GM18870 (cell line): ENCODE measurements around the gene ZBTB4.
A peak's percentile ranks its signal among the peaks of the same experiment; 100 is the strongest.

Experiments
- ATAC-seq: cut with Tn5 transposase; IDR thresholded peaks from one replicate; pipeline ENCODE4 v1.9.1; 2021; ENCODE audit warnings: moderate library complexity; ENCODE audit not compliant: unreplicated experiment

Gene ZBTB4

DNA sequence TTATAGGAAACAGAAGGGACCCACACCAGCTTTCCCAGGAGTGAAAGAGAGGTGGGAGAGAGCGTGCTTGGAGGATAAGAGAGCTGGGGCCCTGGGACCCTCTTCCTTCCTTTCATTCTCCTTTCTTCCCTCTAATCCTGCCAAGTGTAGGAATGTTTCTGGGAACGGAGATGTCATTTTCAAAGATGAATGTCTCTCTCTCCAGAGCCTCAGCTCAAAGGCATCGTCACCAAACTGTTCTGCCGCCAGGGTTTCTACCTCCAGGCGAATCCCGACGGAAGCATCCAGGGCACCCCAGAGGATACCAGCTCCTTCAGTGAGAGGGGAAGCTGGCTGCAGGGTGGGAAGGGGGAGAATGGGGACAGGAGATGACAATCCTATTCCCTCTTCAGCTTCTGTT lies 38.2 kb downstream of the ZBTB4 start:
- ATAC-seq = no peak

DNA sequence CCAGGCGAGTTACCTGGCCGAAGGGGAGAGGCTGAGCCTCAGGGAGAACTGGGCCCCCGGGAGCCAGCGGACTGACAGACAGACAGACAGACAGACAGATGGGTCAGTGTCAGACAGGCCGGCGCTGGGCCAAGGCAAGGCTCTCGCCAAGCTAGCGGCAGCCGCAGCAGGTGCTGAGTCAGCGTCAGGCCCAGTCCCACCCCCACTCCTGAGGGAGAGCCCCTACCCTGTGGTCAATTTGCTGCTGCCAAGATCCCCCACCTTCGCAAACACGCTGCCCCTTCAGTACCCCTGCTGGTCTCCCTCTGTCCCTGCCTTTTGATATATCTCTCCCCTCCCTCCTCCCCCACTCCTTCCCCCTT lies 38.6 kb downstream of the ZBTB4 start:
- ATAC-seq = no peak

DNA sequence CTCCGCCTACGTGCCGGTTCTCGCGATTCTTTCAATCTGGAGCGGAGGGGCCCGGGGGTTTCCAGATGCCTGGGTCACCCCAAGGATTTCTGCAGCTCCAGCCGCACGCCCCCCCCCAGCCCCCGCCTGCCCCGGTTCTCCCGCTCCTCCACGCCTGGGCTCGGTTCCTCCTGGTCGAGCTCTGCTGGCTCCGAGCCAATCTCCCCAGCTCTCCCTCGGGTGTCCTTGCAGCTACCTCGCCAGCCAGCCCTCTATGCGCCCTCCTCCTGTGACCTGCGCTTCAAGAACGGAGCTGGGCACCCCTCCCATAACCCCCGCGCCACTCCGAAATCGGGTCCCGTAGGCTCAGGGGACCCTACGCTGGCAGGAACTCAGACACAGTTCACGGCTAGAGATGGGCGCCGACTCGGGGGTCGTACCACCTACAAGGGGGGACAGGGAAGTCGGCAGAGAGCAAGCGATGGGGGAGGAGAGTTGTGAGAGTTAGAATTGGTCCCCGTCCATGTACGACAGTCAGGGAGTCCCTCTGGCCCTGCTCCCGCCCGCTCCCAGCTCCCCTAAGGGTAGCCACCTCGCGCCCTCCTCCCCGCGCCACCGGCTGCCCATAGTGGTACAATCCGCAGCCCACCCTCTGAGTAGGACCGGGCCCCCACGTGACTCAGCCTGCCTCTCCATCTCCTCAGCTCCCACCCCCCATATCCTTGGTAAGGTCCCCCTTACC lies 39.2 kb downstream of the ZBTB4 start:
- ATAC-seq = no peak

DNA sequence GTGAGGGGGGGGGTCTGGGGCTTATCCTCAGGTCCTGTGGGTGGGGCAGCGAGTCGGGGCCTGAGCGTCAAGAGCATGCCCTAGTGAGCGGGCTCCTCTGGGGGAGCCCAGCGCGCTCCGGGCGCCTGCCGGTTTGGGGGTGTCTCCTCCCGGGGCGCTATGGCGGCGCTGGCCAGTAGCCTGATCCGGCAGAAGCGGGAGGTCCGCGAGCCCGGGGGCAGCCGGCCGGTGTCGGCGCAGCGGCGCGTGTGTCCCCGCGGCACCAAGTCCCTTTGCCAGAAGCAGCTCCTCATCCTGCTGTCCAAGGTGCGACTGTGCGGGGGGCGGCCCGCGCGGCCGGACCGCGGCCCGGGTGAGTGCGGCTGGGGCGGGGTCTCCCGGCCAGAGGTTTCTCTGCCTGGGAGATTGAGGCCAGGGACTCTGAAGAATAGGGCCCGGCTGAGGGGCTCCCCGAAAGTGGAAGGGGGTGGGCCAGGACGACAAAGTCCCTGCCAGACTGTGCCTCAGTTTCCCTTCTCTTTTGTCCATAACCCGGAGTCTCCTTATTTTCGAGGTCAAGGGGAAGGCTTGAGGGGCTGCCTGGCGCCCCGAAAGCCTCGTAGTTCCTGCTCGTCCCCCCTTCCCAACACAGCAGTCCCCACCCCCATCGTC lies 39.8 kb downstream of the ZBTB4 start, which contains the start of gene FGF11:
FGF11 (plus strand) TSS at position 51 of the 651 bp plus-strand sequence; CDS start at position 160, 109 bp downstream.
- ATAC-seq = no peak

DNA sequence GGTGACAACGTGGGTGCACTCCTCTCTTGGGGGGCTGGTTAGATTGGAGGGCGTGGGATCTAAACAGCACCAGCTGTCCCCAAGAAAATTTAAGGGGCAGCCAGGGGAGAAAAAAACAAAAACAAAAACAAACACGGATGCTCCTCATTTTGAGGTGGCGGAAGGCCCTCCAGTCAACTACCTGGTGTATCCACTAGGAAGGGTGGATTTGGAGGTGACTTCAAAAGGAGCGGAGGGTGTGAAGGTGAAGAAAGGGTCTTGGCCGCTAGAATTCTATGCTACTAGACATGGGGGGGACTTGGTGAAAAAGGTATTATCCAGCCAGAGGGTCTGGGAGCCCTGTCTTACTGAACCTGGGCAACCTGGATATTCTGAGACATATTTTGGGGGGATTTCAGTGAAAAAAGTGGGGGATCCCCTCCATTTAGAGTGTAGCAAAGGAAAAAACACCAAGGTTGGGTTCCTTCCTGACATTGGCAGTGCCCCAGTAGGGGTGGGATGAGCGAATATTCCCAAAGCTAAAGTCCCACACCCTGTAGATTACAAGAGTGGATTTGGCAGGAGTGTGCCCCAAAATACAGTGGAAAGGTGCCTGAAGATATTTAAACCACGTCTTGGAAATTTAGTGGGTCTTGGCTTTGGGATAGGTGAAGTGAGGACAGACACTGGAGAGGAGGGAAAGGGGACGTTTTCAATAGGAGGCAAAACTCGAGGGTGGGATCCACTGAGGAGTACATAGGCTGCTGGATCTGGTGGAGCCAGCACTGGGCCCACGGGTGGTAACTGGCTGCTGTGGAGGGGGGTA lies 40.6 kb downstream of the ZBTB4 start:
- no peak for ATAC-seq

DNA sequence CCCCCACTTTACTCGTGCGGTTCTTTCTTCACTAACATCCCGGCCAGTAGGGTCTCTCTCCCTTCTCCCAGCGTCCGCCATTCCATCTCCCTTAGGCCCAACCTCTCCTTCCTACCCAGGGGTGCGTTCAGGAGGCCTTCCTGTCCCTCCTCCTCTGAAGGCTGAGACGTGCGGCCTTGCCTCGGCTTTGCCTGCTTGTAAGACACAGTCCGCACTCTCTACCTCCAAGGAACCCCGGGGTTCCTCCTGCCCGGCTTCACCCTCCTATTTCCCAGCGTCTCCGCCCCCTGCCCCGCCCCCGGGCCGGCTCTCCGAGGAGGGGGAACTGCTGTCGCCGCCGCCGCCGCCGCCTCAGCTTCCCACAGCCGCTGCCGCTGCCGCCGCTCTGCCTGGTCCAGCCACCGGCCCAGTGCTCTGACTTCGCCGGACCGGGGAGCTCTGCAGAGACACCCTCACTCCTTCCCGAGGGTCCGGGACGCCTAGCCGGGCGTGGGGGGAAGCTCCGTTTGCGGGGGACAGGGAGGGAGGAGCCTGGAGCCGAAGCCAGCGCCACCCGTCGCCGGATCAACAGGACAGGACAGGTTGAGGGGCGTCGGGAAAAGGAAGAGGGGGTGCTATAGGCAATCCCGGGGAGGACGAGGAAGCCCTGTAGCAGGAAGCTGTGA lies 41.3 kb downstream of the ZBTB4 start:
- no peak for ATAC-seq

DNA sequence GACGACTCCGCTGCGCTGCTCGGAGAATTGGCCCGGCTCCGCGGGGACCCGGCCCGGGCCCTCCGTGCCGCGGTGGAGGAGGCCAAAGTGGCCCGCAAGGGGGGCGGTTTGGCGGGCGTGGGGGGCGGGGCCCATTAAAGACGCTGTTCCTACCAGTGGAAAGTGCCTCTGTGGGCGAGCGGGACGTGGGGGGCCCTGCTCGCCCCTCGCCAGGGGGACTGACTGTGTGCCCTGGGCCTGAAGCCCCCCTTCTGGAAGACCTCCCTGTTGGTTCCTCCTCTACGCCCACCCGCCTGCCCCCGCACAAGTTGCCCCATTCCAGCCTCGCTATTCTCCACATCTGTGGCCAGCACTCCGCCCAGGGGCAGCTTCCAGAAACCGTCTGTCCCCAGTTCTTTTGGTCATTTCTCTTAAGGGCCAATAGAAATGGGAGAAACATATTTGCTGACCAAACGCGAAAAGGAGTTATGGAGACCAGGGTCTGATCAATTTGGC lies 42.0 kb downstream of the ZBTB4 start:
- ATAC-seq = no peak

DNA sequence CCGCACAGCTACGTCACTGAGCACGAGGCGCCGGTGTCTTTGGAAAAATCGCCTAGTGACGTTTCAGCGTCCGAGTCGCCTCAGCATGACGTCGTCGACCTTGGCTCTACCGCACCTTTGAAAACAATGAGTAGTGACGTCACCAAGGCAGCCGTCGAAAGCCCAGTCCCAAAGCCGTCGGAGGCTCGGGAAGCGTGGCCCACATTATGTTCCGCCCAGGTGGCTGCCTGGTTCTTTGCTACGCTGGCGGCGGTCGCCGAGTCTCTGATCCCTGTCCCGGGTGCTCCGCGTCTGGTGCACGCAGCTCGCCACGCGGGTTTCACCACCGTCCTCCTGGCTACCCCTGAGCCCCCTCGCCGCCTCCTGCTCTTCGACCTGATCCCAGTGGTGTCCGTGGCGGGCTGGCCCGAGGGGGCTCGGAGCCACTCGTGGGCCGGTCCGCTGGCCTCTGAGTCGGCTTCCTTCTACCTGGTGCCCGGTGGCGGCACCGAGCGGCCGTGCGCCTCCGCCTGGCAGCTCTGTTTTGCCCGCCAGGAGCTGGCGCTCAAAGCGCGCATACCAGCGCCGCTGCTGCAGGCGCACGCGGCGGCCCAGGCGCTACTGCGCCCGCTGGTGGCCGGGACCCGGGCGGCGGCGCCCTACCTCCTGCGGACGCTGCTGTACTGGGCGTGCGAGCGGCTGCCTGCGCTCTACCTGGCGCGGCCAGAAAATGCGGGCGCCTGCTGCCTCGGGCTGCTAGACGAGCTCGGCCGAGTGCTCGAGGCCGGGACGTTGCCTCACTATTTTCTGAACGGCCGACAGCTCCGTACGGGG lies 42.7 kb downstream of the ZBTB4 start:
- no peak for ATAC-seq

DNA sequence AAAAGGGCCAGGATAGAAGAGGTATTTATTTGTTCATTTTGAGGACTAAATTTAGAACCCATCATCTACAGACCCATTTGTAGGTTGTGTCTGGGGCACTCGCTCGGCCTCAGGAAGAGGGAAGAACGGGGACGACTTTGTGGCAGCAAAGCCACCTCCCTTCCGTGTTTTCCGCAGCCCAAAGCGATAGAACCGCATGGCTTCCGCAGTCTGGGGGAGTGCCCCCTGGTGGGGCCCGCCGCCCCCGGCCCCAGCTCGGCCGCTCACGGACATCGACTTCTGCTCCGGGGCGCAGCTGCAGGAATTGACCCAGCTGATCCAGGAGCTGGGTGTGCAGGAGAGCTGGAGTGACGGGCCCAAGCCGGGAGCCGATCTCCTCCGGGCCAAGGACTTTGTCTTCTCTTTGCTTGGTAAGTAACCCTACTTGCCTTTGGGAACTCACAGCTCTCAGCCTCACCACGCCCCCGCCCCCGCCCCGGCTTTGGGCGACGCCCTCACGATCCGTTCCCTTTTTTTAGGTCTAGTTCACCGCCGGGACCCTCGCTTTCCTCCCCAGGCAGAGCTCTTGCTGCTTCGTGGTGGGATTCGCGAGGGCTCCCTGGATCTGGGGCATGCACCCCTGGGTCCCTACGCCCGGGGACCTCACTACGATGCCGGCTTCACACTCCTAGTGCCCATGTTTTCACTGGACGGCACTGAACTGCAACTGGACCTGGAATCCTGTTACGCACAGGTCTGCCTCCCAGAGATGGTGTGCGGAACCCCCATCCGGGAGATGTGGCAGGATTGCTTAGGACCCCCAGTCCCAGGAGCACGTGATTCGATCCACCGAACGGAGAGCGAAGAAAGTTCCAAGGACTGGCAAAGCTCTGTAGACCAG lies 43.5 kb downstream of the ZBTB4 start:
- peak; percentile 11 for ATAC-seq

DNA sequence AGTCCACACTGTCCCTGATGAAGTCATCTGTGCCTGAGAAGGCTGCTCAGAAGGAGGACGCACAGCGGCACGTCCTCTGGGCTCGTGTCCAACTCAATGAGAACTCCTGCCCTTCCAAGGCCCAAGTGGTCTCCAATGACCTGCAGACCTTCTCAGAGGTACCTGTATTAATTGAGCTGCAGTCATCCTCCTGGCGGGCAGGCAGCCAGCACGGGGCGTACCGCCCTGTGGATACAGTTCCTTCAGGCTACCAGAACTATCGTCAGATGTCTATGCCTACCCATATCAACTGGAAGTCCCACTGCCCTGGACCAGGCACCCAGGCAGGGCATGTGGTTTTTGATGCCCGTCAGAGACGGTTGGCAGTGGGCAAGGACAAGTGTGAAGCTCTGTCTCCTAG lies 47.1 kb downstream of the ZBTB4 start:
- no peak for ATAC-seq

DNA sequence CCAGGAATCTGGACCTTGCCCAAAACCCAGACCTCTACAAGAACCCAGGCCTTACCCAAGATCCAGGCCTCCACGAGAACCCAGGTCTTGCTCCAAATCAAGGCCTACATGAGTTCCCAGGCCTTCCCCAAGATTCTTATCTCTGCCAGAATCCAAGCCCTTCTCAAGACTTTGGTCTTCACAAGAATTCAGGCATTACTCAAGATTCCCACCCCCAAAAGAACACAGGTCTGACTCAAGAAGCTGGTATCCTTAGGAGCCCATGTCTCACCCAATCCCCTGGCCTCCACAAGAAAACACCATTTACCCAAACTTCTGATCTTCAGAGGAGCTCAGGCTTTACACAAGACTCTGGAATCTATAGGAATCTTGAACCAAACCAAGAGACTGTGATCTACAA lies 48.2 kb downstream of the ZBTB4 start:
- no peak for ATAC-seq

DNA sequence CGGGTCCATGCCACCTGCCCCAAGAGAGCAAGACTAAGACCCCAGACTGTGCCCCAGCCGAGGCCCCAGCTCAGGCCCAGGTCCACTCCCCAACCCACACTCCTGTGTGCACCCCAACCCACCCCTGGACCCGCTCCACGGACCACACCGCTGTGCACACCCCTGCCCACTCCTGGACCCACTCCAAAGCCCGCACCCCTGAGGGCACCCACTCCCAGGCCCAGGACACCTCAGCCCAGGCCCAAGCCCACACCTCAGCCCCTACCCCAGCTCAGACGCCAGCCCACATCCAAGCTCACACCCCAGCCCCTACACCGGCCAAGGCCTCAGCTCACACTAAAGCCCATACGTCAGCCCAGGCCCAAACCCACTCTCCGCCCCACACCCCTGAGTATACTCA lies 49.7 kb downstream of the ZBTB4 start:
- ATAC-seq = no peak

DNA sequence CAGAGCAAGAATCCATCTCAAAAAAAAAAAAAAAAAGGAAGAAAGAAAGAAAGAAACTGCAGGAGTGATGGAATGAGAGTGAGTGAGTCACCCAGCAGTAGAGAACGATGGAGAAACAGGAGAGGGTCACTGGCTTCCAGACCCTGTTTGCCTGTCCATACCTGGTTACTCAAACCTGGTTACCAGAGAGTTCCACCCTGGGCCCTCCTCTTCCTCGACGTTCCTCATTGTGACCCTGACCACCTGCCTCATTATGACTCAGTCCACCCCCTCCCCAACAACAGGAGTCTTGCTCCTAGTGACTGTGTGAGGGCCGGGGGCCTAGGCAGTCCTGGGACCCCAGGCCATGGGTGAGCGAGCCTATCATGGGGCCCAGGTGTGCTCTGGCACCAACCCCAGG lies 50.9 kb downstream of the ZBTB4 start, which contains the start of gene SPEM3:
SPEM3 (plus strand) TSS at position 301 of the 400 bp plus-strand sequence; CDS start at position 347, 46 bp downstream.
- no peak for ATAC-seq

DNA sequence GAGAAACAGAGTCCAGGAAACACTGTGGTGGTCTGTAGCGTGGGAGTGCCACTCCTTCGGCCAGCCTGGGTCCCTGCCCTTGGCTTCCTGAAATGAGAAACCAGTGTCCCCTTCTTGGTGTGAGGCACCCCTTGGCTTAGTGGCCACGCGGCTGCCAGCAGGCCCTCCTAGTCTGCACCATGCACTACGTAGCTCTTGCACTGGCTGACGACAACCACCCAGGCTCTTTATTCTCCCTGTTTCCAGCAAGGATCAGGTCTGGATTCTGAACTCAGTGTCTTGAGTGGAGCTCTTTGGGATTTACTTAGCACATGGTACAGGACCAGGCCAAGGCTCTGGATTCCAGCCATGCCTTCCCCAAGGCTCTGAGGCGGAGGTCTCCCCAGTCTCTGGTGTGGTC lies 51.9 kb downstream of the ZBTB4 start:
- no peak for ATAC-seq

DNA sequence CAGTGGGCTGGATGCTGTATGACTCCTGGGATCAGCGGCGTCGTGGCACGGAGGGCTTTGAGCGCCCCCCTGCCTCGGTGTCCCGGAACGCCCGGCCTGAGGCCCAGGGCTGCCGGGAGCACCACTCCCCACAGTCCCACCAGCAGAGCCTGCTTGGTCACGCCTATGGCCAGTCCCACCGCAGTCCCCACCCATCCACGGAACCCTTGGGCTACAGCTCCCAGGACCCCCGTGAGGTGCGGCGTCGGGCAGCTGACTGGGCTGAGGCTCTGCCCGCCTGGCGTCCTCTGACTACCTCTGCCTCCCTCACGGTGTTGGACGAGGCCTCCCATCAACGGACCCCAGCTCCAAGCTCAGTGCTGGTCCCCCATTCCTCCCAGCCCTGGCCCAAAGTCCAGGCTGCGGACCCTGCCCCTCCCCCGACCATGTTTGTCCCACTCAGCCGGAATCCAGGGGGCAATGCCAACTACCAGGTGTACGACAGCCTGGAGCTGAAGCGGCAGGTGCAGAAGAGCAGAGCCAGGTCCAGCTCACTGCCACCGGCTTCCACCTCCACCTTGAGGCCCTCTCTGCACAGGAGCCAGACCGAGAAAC lies 52.4 kb downstream of the ZBTB4 start:
- ATAC-seq = no peak

DNA sequence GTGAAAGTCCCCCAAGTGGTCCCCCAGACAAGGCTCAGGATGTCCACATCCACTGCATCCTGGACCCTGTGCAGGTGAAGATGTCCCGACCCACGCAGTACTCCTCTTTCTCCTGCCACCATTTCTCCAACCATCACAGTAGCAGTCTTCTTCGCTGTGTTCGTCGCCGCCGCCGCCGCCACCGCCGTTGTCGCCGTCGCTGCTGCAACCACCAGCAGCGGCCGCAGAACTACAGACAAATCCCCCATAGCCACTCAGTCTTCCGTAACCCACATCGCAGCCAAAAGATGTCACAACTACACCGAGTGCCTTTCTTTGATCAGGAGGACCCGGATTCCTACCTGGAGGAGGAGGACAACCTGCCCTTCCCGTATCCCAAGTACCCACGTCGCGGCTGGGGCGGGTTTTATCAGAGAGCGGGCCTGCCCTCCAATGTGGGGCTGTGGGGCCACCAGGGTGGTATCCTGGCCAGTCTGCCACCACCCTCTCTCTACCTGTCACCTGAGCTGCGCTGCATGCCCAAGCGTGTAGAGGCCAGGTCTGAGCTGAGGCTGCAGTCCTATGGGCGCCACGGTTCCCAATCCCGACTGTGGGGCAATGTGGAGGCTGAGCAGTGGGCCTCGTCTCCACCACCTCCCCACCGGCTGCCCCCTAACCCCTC lies 53.1 kb downstream of the ZBTB4 start:
- no peak for ATAC-seq

DNA sequence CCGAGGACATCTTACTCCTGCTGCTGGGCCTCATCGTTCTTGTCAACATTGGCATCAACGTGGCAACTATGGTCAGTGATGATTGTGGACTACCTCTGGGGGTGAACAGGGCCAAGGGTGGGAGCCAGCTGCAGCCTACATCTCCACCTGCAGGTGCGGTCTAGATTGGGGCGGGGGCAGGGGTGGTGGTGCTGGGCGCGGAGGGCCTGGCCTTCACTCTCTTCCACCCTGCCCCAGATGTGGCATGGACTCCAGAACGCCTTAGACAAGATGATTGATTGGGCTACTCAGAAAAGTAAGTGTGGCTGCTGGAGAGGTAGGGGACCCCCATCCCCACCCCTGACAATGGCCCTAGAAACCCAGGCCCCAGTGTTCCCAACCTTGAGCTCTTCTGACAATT lies 53.7 kb downstream of the ZBTB4 start:
- ATAC-seq = no peak

DNA sequence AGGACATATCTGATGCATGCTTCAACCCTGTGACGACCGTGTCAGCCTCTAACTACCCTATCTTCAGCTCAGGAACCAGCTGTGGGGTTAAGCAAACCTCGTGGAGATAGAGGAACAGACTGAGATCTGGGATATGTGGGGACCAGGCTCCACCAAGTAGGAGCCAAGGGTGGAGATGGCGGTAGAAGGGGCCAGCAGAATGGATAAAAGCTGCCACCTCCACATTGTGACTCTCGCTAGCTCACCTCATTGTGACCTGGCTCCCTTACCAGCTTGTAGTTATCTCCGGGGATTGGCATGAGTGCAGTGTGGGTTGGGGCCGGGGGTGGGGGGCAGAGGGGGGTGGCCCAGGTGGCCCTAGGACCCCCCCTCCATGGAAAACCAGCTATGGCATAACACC lies 54.1 kb downstream of the ZBTB4 start, which contains the start of gene SPEM2:
SPEM2 (plus strand) TSS at position 301 of the 400 bp plus-strand sequence; CDS start at position 374, 73 bp downstream.
- no peak for ATAC-seq
